Measurements from ENCODE around the gene CDC42BPB.

Gene CDC42BPB

GRCh38 chr14:102949062-102949800 lies 108.1 kb downstream of the CDC42BPB start:
- no peak overlapping the region for H3K4me3 ChIP-seq (ENCODE audit: low read depth in 1 of 2, low read length in 2 of 2)
- no peak overlapping the region for H3K9ac ChIP-seq (ENCODE audit: low read depth, low read length)
- peak; percentile 64 for DNase-seq
- H3K36me3 ChIP-seq (ENCODE audit: insufficient read depth, low read length) = no peaks in the 10 kb centered on the region
- H3K27ac ChIP-seq (ENCODE audit: low read length) = no peak overlapping the region
- H4K20me1 ChIP-seq (ENCODE audit: insufficient read depth, low read length) = no peaks in the 10 kb centered on the region
- H3K4me1 ChIP-seq (ENCODE audit: insufficient read depth, low read length) = peaks cover 8% of the 10 kb centered on the region
- ATAC-seq (ENCODE audit: insufficient read depth, low read depth) = peak; percentile 90
- H3K79me2 ChIP-seq (ENCODE audit: insufficient read depth, low read length) = no peaks in the 10 kb centered on the region
- peak overlapping the region; percentile 19; the same call in 1 of the 2 replicates for H2AFZ ChIP-seq (ENCODE audit: low read depth, low read length)
- H3K4me2 ChIP-seq (ENCODE audit: insufficient read depth, low read length) = no peak overlapping the region
- H3K27me3 ChIP-seq (ENCODE audit: insufficient read depth, low read length, poor library complexity) = no peaks in the 10 kb centered on the region
- TF ChIP-seq EZH2 (IDR thresholded peaks at IDR 0.05; ENCODE audit: borderline replicate concordance, low read depth, low read length, severe bottlenecking) (no peak), CTCF (IDR thresholded peaks at IDR 0.05; ENCODE audit: borderline replicate concordance, extremely low read depth, low read length, poor library complexity, severe bottlenecking) (peak; percentile 8)
- no peaks in the 10 kb centered on the region for H3K9me3 ChIP-seq (ENCODE audit: insufficient read depth, low read length, severe bottlenecking)

GRCh38 chr14:102948698-102949061 lies 108.7 kb downstream of the CDC42BPB start:
- Histone ChIP-seq H3K4me2 (ENCODE audit: insufficient read depth, low read length) (no peak overlapping the region), H4K20me1 (ENCODE audit: insufficient read depth, low read length) (no peaks in the 10 kb centered on the region), H3K27me3 (ENCODE audit: insufficient read depth, low read length, poor library complexity) (no peaks in the 10 kb centered on the region), H3K9me3 (ENCODE audit: insufficient read depth, low read length, severe bottlenecking) (no peaks in the 10 kb centered on the region), H2AFZ (ENCODE audit: low read depth, low read length) (no peak overlapping the region), H3K27ac (ENCODE audit: low read length) (no peak overlapping the region), H3K4me3 (ENCODE audit: low read depth in 1 of 2, low read length in 2 of 2) (no peak overlapping the region), H3K79me2 (ENCODE audit: insufficient read depth, low read length) (no peaks in the 10 kb centered on the region), H3K9ac (ENCODE audit: low read depth, low read length) (no peak overlapping the region), H3K36me3 (ENCODE audit: insufficient read depth, low read length) (no peaks in the 10 kb centered on the region), H3K4me1 (ENCODE audit: insufficient read depth, low read length) (peaks cover 8% of the 10 kb centered on the region)
- TF ChIP-seq CTCF (IDR thresholded peaks at IDR 0.05; ENCODE audit: borderline replicate concordance, extremely low read depth, low read length, poor library complexity, severe bottlenecking) (no peak), EZH2 (IDR thresholded peaks at IDR 0.05; ENCODE audit: borderline replicate concordance, low read depth, low read length, severe bottlenecking) (no peak)
- DNase-seq (no peak), ATAC-seq (ENCODE audit: insufficient read depth, low read depth) (no peak; the same call in 2 of the 3 replicates)

- H2AFZ ChIP-seq (ENCODE audit: low read depth, low read length) = no peak overlapping the region
- no peaks in the 10 kb centered on the region for H4K20me1 ChIP-seq (ENCODE audit: insufficient read depth, low read length)
- ATAC-seq (ENCODE audit: insufficient read depth, low read depth) (no peak), DNase-seq (no peak)
- H3K36me3 ChIP-seq (ENCODE audit: insufficient read depth, low read length) = no peaks in the 10 kb centered on the region
- peaks cover 8% of the 10 kb centered on the region for H3K4me1 ChIP-seq (ENCODE audit: insufficient read depth, low read length)
- no peak overlapping the region for H3K27ac ChIP-seq (ENCODE audit: low read length)
- H3K9me3 ChIP-seq (ENCODE audit: insufficient read depth, low read length, severe bottlenecking) = no peaks in the 10 kb centered on the region
- no peaks in the 10 kb centered on the region for H3K27me3 ChIP-seq (ENCODE audit: insufficient read depth, low read length, poor library complexity)
- no peaks in the 10 kb centered on the region for H3K79me2 ChIP-seq (ENCODE audit: insufficient read depth, low read length)
- H3K4me3 ChIP-seq (ENCODE audit: low read depth in 1 of 2, low read length in 2 of 2) = no peak overlapping the region
- no peak for TF ChIP-seq EZH2 (IDR thresholded peaks at IDR 0.05; ENCODE audit: borderline replicate concordance, low read depth, low read length, severe bottlenecking)
- no peak for TF ChIP-seq CTCF (IDR thresholded peaks at IDR 0.05; ENCODE audit: borderline replicate concordance, extremely low read depth, low read length, poor library complexity, severe bottlenecking)
- H3K9ac ChIP-seq (ENCODE audit: low read depth, low read length) = no peak overlapping the region
- H3K4me2 ChIP-seq (ENCODE audit: insufficient read depth, low read length) = no peak overlapping the region
Measured at GRCh38 chr14:102947321-102948103, 109.8 kb downstream of the CDC42BPB start.

Measured in DND-41 (cell line).